Central memory CD8-positive, alpha-beta T cell (primary cell): ENCODE measurements around the gene ILF3.
A peak's percentile ranks its signal among the peaks of the same experiment; 100 is the strongest.

Experiments
- ATAC-seq: fragments of 150-1000 bp; cut with Tn5 transposase; replicated peaks from 2 replicates; pipeline ENCODE4 v1.10.0; 2022; ENCODE audit warnings: mild to moderate bottlenecking, moderate FRiP score, moderate number of reproducible peaks; ENCODE audit not compliant: poor library complexity, severe bottlenecking; ENCODE audit errors: extremely low read depth
- DNase-seq, 2 donors: peaks; one replicate each; pipeline ENCODE4 v3.0.0; 2021; ENCODE audit warnings: low spot score in 2 of 2
- H3K27ac Mint-ChIP-seq: one replicate; pipeline ENCODE4 v1.8.0; 2022; ENCODE audit warnings: low read depth, mild to moderate bottlenecking, moderate library complexity, mixed read lengths
- H3K27me3 Mint-ChIP-seq: one replicate; pipeline ENCODE4 v1.8.0; 2022; ENCODE audit warnings: mixed read lengths
- H3K36me3 Mint-ChIP-seq: one replicate; pipeline ENCODE4 v1.8.0; 2022; ENCODE audit warnings: mild to moderate bottlenecking, moderate library complexity, mixed read lengths; ENCODE audit not compliant: insufficient read depth
- H3K4me1 Mint-ChIP-seq: one replicate; pipeline ENCODE4 v1.8.0; 2022; ENCODE audit warnings: mixed read lengths
- H3K4me3 Mint-ChIP-seq: one replicate; pipeline ENCODE4 v1.8.0; 2022; ENCODE audit warnings: mild to moderate bottlenecking, moderate library complexity, mixed read lengths
- H3K9me3 Mint-ChIP-seq: one replicate; pipeline ENCODE4 v1.8.0; 2022; ENCODE audit warnings: mixed read lengths

ILF3 gene

DNA sequence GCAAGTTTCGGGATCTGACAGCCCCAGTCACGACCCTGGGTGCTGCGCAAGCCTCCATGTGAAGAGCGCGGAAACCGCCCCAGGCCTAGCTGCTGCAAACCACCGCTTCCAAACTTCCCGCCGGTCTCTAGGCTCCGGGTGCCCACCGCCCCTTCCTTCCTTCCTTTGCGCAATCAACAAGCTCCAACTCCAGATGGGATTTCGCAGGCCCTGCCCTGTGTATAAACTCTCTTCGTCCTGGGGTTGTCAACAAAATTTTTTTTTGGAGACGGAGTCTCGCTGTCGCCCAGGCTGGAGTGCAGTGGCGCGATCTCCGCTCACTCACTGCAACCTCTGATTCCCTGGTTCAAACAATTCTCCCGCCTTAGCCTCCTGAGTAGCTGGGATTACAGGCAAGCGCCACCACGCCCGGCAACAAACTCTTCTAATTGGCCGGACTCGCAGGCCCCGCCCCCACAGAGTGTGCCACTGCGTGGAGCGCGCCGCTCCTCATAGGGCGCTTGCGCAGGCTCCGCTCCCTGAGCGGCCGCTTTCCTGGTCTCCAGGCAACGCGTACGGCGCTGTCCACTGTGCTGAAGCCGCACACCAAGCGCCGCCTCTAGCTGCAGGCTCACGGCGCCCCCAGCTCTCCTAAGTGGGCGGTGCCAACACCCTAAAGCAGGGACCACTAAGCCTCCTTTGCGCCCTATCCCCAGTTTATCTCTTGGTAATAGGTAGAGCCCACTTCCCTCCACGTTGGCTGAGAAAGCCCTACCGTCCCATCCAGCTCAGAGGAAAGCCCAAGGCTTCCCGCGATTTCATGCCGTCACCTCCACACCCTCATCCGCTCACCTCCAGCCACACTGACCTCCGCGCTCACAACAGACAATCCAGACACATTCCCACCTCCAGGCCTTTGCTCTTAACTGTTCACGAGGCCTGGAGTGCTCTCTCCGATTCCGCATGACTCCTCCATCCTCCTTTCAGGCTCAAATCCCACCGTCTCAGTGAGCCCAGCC lies 41.6 kb downstream of the ILF3 start:
- H3K27ac Mint-ChIP-seq = peak overlapping the region; percentile 56
- peaks cover 15% of the 10 kb centered on the region for H3K36me3 Mint-ChIP-seq
- ATAC-seq (peak; percentile 90), DNase-seq (peak; percentile 71 to 78)
- H3K27me3 Mint-ChIP-seq = no peaks in the 10 kb centered on the region
- H3K9me3 Mint-ChIP-seq = no peaks in the 10 kb centered on the region
- peak overlapping the region; percentile 79 for H3K4me3 Mint-ChIP-seq
- peaks cover 14% of the 10 kb centered on the region for H3K4me1 Mint-ChIP-seq

DNA sequence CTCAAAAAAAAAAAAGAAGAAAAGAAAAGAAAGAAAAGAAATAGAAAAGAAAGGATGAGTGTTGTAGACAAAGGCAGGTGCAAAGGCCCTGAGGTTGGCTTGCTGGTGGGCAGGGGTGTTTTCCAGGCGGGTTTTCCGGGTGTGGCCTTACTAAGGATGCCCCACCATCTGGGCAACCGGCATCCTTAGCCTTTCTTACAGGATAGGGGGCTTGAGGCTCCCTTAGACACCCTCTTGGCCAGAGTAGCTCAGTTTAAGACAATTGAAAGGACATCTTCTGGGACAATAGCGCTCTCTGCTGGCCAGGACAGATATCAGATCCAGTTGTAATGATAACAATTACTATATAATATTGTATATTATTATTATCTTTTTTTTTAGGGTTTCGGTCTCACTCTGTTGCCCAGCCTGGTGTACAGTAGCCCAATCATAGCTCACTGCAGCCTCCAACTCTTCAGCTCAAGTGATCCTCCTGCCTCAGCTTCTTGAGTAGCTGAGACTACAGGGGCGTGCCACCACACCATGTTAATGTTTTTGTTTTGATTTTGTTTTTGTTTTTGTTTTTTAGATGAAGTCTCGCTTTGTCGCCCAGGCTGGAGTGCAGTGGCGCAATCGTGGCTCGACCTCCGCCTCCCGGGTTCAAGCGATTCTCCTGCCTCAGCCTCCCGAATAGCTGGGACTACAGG lies 45.6 kb downstream of the ILF3 start:
- Mint-ChIP-seq H3K4me3 (no peak overlapping the region), H3K9me3 (no peaks in the 10 kb centered on the region), H3K36me3 (peaks cover 8% of the 10 kb centered on the region), H3K27ac (no peak overlapping the region), H3K27me3 (no peaks in the 10 kb centered on the region), H3K4me1 (peaks cover 24% of the 10 kb centered on the region)
- DNase-seq (peak; percentile 52 to 57), ATAC-seq (peak; percentile 33)

DNA sequence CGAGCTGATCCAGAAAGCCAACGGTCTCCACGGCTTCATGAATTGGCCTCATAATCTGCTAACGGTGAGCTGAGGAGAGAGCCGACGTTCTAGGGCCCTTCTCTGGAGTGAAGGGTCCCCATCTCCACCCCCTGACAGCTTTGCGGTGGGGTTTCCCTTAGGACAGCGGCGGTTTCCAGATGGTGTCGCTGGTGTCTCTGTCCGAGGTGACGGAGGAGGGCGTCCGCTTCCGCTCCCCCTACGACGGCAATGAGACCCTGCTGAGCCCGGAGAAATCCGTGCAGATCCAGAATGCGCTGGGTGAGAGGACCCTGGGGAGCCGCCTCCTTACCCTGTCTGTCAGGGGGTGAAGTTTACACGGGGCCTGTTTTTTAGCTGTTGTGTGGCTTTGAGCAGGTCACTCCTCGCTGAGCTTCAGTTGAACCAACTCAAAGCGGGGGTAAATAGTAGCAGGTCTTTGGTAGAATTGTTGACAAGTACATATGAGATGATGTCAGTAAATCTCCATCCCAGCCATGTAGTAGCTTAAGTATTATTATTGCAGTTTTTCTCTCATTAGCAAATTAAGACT lies 47.9 kb downstream of the ILF3 start:
- Mint-ChIP-seq H3K27me3 (no peaks in the 10 kb centered on the region), H3K27ac (peak overlapping the region; percentile 86), H3K4me1 (peaks cover 15% of the 10 kb centered on the region), H3K9me3 (no peaks in the 10 kb centered on the region), H3K36me3 (peaks cover 6% of the 10 kb centered on the region), H3K4me3 (peak overlapping the region; percentile 85)
- ATAC-seq (no peak), DNase-seq (no peak)

DNA sequence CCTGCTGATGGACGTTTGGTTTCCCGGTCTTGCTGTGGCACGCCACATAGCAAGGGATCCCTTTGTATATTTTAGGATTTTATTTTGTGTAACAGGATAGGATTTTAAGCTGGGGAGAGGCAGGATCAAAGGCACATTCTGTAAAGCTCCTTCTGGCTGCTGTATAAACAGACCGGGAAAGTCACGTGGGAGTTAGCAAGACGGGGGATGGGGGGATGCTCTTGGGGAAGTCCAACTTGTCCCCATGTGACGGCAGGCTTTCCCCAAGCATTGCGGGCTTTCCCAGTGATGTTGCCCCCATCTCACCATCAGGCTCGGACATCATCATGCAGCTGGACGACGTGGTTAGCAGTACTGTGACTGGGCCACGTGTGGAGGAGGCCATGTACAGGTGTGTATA lies 52.8 kb downstream of the ILF3 start:
- no peaks in the 10 kb centered on the region for H3K9me3 Mint-ChIP-seq
- H3K4me3 Mint-ChIP-seq = no peak overlapping the region

DNA sequence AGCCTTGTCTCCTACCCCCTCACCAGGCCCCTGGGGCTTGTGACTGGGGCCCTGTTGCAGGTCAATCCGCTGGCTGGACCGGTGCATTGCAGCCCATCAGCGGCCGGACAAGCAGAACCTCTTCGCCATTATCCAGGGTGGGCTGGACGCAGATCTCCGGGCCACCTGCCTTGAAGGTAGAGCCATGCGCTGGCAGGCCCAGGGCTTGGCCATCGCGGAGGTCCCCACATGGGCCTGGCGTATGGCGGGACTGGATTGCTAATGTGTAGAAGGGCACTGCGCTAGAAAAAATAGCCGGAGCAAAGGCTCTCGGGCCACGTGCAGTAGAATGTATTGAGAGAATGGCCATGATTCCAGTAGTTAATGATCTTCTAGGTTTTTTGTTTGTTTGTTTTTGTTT lies 53.3 kb downstream of the ILF3 start:
- H3K36me3 Mint-ChIP-seq = peaks cover 9% of the 10 kb centered on the region
- no peak for ATAC-seq
- no peak overlapping the region for H3K4me3 Mint-ChIP-seq
- no peaks in the 10 kb centered on the region for H3K9me3 Mint-ChIP-seq
- H3K27ac Mint-ChIP-seq = no peak overlapping the region
- H3K4me1 Mint-ChIP-seq = no peaks in the 10 kb centered on the region
- H3K27me3 Mint-ChIP-seq = no peaks in the 10 kb centered on the region
- DNase-seq = no peak

More for the DNA sequence above, 52.8 kb downstream of the ILF3 start:
- peaks cover 4% of the 10 kb centered on the region for H3K4me1 Mint-ChIP-seq
- H3K27ac Mint-ChIP-seq = no peak overlapping the region
- H3K36me3 Mint-ChIP-seq = peaks cover 8% of the 10 kb centered on the region
- H3K27me3 Mint-ChIP-seq = no peaks in the 10 kb centered on the region
- ATAC-seq = no peak
- no peak for DNase-seq

DNA sequence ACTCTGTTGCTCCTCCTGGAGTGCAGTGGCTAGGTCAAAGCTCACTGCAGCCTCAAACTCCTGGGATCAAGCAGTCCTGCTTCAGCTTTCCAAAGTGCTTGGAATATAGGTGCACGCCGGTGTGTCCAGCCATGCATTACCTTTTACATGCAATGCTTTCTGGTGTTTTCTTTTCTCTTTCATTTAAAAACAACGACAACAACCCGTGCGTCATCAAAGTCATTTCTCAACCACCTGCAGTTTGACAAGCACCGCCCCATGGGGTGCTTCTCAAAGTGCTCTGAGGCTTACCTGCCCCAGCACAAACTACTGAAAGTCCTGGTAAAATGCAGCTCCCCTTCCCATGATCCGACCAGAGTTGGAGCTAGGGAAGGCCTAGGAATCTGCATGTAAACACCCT lies 54.1 kb downstream of the ILF3 start:
- H3K27ac Mint-ChIP-seq = no peak overlapping the region
- no peak overlapping the region for H3K4me3 Mint-ChIP-seq
- ATAC-seq = no peak
- no peaks in the 10 kb centered on the region for H3K4me1 Mint-ChIP-seq
- H3K27me3 Mint-ChIP-seq = no peaks in the 10 kb centered on the region
- H3K36me3 Mint-ChIP-seq = peaks cover 9% of the 10 kb centered on the region
- no peak for DNase-seq
- no peaks in the 10 kb centered on the region for H3K9me3 Mint-ChIP-seq

DNA sequence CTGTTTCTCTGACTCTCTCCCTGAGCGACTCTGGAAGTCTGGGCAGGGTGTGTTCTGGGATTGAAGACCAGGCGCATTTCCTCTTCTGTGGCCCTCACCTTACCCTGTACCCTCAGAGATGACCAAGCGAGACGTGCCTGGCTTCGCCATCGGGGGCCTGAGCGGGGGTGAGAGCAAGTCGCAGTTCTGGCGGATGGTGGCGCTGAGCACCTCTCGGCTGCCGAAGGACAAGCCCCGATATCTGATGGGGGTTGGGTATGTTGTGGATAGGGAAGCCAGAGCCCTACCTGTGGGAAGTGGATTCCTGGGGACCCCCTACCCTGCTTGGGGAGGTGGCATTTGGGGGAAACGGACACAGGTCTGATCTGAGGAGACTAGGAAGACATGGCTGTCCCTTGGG lies 57.9 kb downstream of the ILF3 start:
- Mint-ChIP-seq H3K4me1 (peaks cover 9% of the 10 kb centered on the region), H3K9me3 (no peaks in the 10 kb centered on the region), H3K27me3 (no peaks in the 10 kb centered on the region), H3K27ac (peak overlapping the region; percentile 70), H3K4me3 (no peak overlapping the region), H3K36me3 (peaks cover 12% of the 10 kb centered on the region)
- no peak for DNase-seq
- ATAC-seq = no peak

DNA sequence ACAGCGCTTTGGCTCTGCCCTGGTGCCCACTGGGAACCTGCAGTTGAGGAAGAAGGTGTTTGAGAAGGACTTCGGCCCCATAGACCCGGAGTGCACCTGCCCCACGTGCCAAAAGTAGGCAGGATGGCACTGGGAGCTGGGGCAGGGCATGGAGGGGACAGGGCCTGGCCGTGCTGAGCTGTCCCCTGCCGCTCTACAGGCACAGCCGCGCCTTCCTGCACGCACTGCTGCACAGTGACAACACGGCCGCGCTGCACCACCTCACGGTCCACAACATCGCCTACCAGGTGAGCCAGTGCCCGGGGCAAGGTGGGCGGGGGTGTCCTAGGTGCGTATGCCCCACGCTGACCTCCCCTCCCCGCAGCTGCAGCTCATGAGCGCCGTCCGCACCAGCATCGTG lies 58.6 kb downstream of the ILF3 start:
- H3K4me3 Mint-ChIP-seq = no peak overlapping the region
- ATAC-seq (no peak), DNase-seq (no peak)
- H3K27ac Mint-ChIP-seq = no peak overlapping the region
- H3K36me3 Mint-ChIP-seq = peaks cover 14% of the 10 kb centered on the region
- H3K4me1 Mint-ChIP-seq = peaks cover 12% of the 10 kb centered on the region
- no peaks in the 10 kb centered on the region for H3K9me3 Mint-ChIP-seq
- H3K27me3 Mint-ChIP-seq = no peaks in the 10 kb centered on the region

DNA sequence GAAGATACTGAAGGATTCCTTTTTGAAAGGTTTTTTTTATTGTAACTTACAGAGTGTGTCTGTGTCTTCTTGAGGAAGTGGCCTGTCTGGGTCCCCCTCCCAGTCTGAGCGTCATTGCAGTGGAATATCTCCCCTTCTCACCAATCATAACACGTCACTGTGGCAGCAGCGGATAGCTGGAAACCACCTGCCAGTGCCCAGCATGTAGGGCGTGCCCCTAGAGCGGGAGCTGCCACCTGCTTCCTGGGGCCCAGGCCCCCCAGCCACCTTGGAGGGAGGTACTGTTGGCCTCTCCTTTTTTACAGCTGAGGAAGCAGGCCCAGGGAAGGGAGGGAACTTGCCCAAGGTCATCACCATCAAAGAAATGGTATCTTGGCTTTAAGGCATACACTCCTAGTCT lies 59.2 kb downstream of the ILF3 start:
- ATAC-seq = no peak

DNA sequence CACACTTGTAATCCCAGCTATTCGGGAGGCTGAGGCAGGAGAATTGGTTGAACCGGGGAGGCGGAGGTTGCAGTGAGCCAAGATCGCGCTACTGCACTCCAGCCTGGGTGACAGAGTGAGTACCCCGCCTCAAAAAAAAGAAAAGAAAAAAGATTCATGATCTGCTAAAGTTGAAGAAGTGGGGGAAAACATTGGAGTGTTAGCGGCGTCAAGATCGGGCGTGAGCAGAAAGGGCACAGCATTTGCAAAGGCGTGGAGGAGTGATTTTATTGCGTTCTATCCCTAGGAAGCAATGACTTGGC lies 62.9 kb downstream of the ILF3 start:
- Mint-ChIP-seq H3K36me3 (peaks cover 14% of the 10 kb centered on the region), H3K4me3 (peak overlapping the region; percentile 98), H3K4me1 (peaks cover 43% of the 10 kb centered on the region), H3K27ac (peak overlapping the region; percentile 73), H3K9me3 (no peaks in the 10 kb centered on the region), H3K27me3 (no peaks in the 10 kb centered on the region)
- ATAC-seq (no peak), DNase-seq (no peak)

More for the DNA sequence above, 59.2 kb downstream of the ILF3 start:
- no peak overlapping the region for H3K27ac Mint-ChIP-seq
- H3K4me1 Mint-ChIP-seq = peaks cover 12% of the 10 kb centered on the region
- peaks cover 15% of the 10 kb centered on the region for H3K36me3 Mint-ChIP-seq
- no peak for DNase-seq
- H3K27me3 Mint-ChIP-seq = no peaks in the 10 kb centered on the region
- H3K9me3 Mint-ChIP-seq = no peaks in the 10 kb centered on the region
- H3K4me3 Mint-ChIP-seq = no peak overlapping the region

DNA sequence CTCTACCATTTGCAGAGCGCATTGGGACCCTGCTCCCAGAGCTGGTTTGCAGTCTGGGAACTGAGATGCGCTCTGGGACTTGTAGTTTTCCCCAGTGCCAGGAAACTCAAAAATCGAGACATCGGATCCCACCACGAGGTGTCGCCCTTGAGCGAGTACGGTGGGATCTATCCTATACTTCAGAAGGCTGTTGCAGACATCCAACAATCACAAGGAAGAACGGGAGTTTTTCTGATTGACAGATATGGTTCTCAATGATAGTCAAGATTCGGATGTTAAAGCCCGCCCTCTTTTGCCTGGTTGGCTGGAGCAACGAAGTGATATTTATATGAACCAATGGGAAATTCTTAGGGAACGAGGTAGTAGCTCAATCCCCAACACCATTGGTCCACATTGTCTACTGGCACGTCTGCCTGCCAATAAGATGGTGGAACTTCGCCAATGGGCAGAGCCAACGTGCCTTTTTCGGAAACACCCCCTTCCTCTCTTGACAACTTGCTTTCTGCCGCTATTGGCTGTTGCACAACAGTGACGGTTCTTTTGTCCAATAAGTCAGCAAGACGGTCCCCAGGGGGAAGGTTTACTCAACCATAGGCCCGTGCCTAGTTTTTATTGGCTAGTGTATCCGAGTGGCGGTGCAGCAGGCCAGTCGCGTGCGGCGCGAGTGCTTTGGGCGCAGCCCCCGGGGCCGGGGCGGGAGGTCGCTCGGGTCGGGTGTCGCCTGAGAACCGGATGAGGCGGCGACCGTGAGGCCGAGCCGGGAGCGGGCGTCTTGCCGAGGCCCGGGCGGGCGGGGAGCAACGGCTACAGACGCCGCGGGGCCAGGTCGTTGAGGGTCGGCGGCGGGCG lies 63.4 kb downstream of the ILF3 start, which contains the start of gene DNM2:
TSS of gene DNM2 (plus strand) at position 724 of the 849 bp plus-strand sequence. CDS start 164 bp downstream, outside the sequence.
- peaks cover 14% of the 10 kb centered on the region for H3K36me3 Mint-ChIP-seq
- peak; percentile 91 for ATAC-seq

More for the DNA sequence above, 63.4 kb downstream of the ILF3 start, which contains the start of gene DNM2:
- no peaks in the 10 kb centered on the region for H3K27me3 Mint-ChIP-seq
- DNase-seq = peak; percentile 93 to 98
- H3K4me1 Mint-ChIP-seq = peaks cover 47% of the 10 kb centered on the region
- no peaks in the 10 kb centered on the region for H3K9me3 Mint-ChIP-seq
- H3K27ac Mint-ChIP-seq = peak within 1 kb of the TSS; percentile 96
- peak within 1 kb of the TSS; percentile 98 for H3K4me3 Mint-ChIP-seq
